ENCODE results near the gene ARHGEF3.

- no peak for TF ChIP-seq EP300 (IDR thresholded peaks at IDR 0.05)
- no peak for TF ChIP-seq CTCF (IDR thresholded peaks at IDR 0.05)
Observed at GRCh38 chr3:56762718-56763117, 39.0 kb downstream of the ARHGEF3 start.

Measured in ovary (tissue), 3 donors.